AG09309 (cell line): ENCODE results near the gene ZPLD1.

ENCODE experiments used
- DNase-seq: peaks from one replicate; pipeline ENCODE4 v3.0.0-alpha.2; 2010; ENCODE audit warnings: low read depth
- H3K4me3 ChIP-seq: 2 replicates; pipeline ENCODE4 v1.5.1; 2011; ENCODE audit warnings: mild to moderate bottlenecking, low read depth, low read length, moderate library complexity; ENCODE audit not compliant: control insufficient read depth
- CTCF ChIP-seq: IDR thresholded peaks from 2 replicates; pipeline ENCODE4 v1.5.1; 2011; ENCODE audit warnings: mild to moderate bottlenecking, low read depth, low read length, inconsistent platforms; ENCODE audit not compliant: insufficient read depth, control insufficient read depth; ENCODE audit errors: missing control alignments

ZPLD1 gene

GRCh38 chr3:102481050-102481449 is 46.2 kb downstream of the ZPLD1 start:
- no peak for DNase-seq
- TF ChIP-seq CTCF: no peak
- no peak overlapping the region for H3K4me3 ChIP-seq

- H3K4me3 ChIP-seq: no peak overlapping the region
- no peak for TF ChIP-seq CTCF
- DNase-seq: no peak
These were observed 48.7 kb downstream of the ZPLD1 start for GRCh38 chr3:102483556-102483955.

- no peak for DNase-seq
- H3K4me3 ChIP-seq: no peak overlapping the region
- TF ChIP-seq CTCF: no peak
These were observed 49.5 kb downstream of the ZPLD1 start for GRCh38 chr3:102484363-102484762.

GRCh38 chr3:102485701-102486100 is 50.9 kb downstream of the ZPLD1 start:
- no peak overlapping the region for H3K4me3 ChIP-seq
- TF ChIP-seq CTCF: no peak
- DNase-seq: no peak

GRCh38 chr3:102488331-102488730 is 53.5 kb downstream of the ZPLD1 start:
- H3K4me3 ChIP-seq: no peak overlapping the region

GRCh38 chr3:102492300-102492699 is 57.5 kb downstream of the ZPLD1 start:
- no peak for TF ChIP-seq CTCF
- no peak for DNase-seq
- no peak overlapping the region for H3K4me3 ChIP-seq

More at GRCh38 chr3:102488331-102488730, 53.5 kb downstream of the ZPLD1 start:
- DNase-seq: no peak
- TF ChIP-seq CTCF: no peak

- no peak for DNase-seq
- no peak overlapping the region for H3K4me3 ChIP-seq
- TF ChIP-seq CTCF: no peak
These were observed 62.8 kb downstream of the ZPLD1 start for GRCh38 chr3:102497571-102497970.
